Bone marrow (tissue), 2 donors: Measurements from ENCODE around the gene BUD13.
A peak's percentile ranks its signal among the peaks of the same experiment; 100 is the strongest.

Experiments used
- DNase-seq, 2 donors: peaks; one replicate each; lab custom pipeline; 2025; lab: John Stamatoyannopoulos, UW

Gene BUD13

GRCh38 chr11:116750070-116750718, 22.6 kb downstream of the BUD13 start:
- DNase-seq = no peak

GRCh38 chr11:116742104-116742503, 30.7 kb downstream of the BUD13 start:
- no peak for DNase-seq

- no peak for DNase-seq
These were observed 32.0 kb downstream of the BUD13 start for GRCh38 chr11:116740741-116741140.

GRCh38 chr11:116738975-116739374, 33.8 kb downstream of the BUD13 start:
- no peak for DNase-seq

GRCh38 chr11:116736763-116737162, 36.0 kb downstream of the BUD13 start:
- no peak for DNase-seq

GRCh38 chr11:116733969-116734508, 38.7 kb downstream of the BUD13 start:
- DNase-seq = no peak

GRCh38 chr11:116733043-116733755, 39.6 kb downstream of the BUD13 start:
- no peak for DNase-seq

- peak; percentile 16 to 33 for DNase-seq
These were observed 40.3 kb downstream of the BUD13 start for GRCh38 chr11:116732271-116733042.

- DNase-seq = no peak
These were observed 41.0 kb downstream of the BUD13 start for GRCh38 chr11:116731821-116732220.

- DNase-seq = no peak
These were observed 41.6 kb downstream of the BUD13 start for GRCh38 chr11:116731097-116731761.

- DNase-seq = no peak
These were observed 42.2 kb downstream of the BUD13 start for GRCh38 chr11:116730601-116731000.

- no peak for DNase-seq
These were observed 42.6 kb downstream of the BUD13 start for GRCh38 chr11:116730241-116730561.

GRCh38 chr11:116729501-116730240, 43.1 kb downstream of the BUD13 start:
- no peak for DNase-seq

GRCh38 chr11:116727990-116728389, 44.8 kb downstream of the BUD13 start:
- DNase-seq = no peak

GRCh38 chr11:116725434-116726221, 47.2 kb downstream of the BUD13 start:
- no peak for DNase-seq

- DNase-seq = no peak
These were observed 48.0 kb downstream of the BUD13 start for GRCh38 chr11:116724813-116725212.

GRCh38 chr11:116723511-116723910, 49.3 kb downstream of the BUD13 start:
- no peak for DNase-seq

- no peak for DNase-seq
These were observed 50.8 kb downstream of the BUD13 start for GRCh38 chr11:116721988-116722387.

GRCh38 chr11:116720895-116721294, 51.9 kb downstream of the BUD13 start:
- no peak for DNase-seq

- DNase-seq = no peak
These were observed 53.8 kb downstream of the BUD13 start for GRCh38 chr11:116718955-116719501.
